Retinal pigment epithelial cell (primary cell): ENCODE data around the gene NEO1.

ENCODE experiments used
- DNase-seq: peaks from one replicate; pipeline ENCODE4 v3.0.0-alpha.2; 2010; ENCODE audit warnings: low read depth
- H3K4me3 ChIP-seq: 2 replicates; pipeline ENCODE4 v1.5.1; 2011; ENCODE audit warnings: mild to moderate bottlenecking, low read length, control low read depth, moderate library complexity
- TF ChIP-seq, protein P1 (sequence below): conservative IDR thresholded peaks from 2 replicates; pipeline ENCODE4 v1.5.1; 2011; ENCODE audit warnings: low read depth, low read length, control low read depth, inconsistent platforms

Gene NEO1

DNA sequence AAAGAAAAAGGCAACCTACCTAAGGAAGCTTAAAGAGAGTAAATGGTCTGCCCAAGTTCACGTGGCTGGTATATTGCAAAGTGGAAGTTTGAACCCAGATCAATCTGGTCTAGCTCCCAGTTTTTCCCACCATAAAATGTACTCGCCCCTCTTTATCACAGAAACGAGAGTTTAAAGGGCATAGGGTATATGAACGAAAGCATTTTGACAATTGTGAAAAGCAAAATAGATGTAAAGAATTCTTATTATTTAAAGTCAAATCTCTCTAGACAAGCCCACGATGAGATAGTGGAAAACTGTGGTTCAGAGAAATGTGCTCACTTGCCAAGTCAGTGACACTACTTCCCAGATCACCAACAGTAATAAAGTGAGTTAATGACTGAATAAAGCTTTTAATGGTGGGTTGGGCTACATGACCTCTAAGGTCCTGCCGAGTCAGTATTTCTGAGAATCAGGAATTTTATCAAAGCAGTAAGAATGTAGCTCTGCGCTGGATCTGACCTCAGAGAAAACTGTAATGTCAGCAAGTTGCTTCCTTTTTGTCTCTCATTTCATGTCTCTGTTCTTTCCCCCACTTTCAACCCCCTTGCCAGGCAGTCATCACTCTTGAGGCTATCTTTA is 23.3 kb upstream of the NEO1 start:
- TF ChIP-seq, protein P1, sequence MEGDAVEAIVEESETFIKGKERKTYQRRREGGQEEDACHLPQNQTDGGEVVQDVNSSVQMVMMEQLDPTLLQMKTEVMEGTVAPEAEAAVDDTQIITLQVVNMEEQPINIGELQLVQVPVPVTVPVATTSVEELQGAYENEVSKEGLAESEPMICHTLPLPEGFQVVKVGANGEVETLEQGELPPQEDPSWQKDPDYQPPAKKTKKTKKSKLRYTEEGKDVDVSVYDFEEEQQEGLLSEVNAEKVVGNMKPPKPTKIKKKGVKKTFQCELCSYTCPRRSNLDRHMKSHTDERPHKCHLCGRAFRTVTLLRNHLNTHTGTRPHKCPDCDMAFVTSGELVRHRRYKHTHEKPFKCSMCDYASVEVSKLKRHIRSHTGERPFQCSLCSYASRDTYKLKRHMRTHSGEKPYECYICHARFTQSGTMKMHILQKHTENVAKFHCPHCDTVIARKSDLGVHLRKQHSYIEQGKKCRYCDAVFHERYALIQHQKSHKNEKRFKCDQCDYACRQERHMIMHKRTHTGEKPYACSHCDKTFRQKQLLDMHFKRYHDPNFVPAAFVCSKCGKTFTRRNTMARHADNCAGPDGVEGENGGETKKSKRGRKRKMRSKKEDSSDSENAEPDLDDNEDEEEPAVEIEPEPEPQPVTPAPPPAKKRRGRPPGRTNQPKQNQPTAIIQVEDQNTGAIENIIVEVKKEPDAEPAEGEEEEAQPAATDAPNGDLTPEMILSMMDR, result no peak
- DNase-seq, result no peak
- H3K4me3 ChIP-seq, result no peak overlapping the region

DNA sequence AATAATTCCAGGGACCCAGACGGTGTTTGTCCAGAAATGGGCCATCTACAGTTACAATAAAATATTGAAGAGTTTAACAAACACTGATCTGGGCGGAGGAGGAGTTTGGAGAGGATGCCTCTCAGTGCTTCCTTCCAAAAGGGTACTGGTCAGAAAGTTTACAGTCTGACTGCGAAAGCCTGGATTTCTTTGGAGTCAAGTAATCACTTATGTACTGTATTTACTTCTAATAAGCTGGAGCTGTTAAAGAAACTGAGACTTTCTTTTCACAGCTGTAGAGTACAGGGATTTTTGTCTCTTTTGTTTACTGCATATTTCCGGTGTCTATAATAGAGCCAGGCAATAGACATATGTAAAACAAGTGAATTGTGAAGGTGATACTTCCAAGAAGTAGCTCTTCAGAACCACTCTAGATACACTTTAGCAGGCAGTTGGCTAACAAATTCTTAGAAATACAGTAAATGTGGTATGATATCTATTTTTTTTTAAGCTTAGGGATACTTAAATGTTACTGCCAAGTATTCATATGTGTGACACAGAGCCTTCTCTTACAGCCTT is 22.1 kb upstream of the NEO1 start:
- TF ChIP-seq, protein P1, result no peak
- no peak overlapping the region for H3K4me3 ChIP-seq
- no peak for DNase-seq

DNA sequence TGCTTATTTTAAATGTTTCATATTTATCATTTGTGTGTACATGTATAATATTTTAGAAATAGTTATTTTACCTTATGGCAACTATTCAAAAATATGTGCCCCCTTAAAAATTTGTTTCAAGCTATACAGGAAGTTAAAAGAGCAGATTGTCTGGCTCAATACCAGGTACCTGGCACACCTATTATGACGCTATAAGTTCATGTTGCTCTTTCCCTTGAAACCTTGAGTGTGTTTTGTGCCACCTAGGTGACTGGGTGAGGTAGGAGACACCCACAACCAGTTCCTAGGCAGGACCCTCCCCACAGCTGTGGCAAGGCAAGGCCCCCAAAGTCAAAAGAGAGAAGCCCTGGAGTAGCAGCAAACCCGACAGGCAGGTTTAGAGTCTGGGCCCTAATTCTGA is 20.6 kb upstream of the NEO1 start:
- no peak overlapping the region for H3K4me3 ChIP-seq
- TF ChIP-seq, protein P1, result no peak
- no peak for DNase-seq

DNA sequence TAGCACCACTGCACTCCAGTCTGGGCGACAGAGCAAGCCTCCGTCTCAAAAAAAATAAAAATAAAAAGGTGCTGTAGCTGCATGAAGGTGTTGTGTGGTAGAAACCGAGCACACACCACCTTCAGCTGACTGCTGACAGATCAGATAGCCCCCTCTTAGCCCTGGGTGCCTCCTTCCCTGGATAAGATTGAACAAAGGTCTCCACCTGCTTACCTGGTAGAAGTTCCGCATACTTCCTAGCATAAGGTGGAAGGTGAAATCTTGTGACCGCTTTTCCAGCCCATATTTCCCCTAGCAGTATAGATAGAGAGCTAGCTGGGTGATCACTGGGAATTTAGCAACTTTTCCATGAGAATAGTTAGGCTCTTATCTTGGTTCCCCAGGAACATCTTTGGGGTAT is 18.7 kb upstream of the NEO1 start:
- no peak for DNase-seq
- no peak overlapping the region for H3K4me3 ChIP-seq
- TF ChIP-seq, protein P1, result no peak

DNA sequence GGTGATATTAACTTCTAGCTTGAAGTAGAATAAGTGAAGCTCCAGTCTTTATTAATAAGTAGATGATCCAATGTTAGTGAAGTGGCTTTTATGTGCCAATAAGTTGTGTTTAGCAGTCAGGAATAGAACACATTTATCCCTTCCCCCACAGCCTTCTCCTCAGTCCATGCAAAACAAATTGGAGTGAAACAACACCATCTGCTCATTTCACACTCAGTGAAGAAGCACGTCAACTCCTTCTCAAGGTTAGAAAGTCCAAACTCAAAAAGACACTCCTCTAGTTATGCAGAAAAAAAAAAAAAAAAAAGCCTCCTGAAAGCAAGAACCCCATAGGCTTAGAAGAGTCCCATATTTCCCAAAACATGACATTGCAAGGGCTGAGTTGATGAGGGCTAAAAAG is 18.0 kb upstream of the NEO1 start:
- TF ChIP-seq, protein P1, result no peak
- H3K4me3 ChIP-seq, result no peak overlapping the region
- DNase-seq, result no peak

DNA sequence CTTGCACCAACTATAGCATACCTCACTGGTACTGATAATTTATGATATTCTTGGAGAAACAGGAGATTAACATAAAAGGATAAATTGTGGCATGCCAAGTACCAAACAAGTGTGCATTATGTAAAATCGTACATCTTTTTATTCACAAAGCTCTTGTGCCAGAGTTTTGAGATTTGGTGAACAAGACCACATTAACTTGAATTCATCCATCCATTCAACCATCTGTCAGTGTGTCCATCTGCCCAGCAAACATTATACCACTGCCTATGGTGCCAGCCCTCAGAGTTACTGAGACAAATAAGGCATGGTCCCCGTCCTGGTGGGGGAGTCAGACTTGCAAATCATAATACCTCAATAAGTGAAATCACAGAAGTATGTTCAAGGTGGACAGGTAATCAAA is 17.0 kb upstream of the NEO1 start:
- TF ChIP-seq, protein P1, result no peak
- no peak for DNase-seq
- no peak overlapping the region for H3K4me3 ChIP-seq

DNA sequence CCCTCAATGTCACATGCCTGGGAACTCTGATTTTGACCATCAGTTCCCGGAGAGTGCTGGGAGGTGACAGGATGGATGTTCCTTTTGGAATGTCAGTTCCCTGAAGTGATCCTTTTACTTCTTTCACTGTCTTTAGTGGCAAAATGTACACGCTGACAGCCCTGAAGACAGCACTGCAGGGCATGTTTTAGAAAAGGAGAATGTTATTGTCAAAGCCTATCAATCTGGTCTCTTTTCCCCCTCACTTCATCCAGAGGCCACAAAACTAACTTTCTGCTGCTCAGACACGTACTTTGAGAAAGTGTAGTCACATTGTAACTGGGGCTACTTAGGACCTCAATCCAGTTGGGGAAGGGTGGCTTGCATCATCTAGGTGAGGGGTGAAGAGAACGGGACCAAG is 14.0 kb upstream of the NEO1 start:
- no peak overlapping the region for H3K4me3 ChIP-seq
- TF ChIP-seq, protein P1, result no peak
- DNase-seq, result no peak
